ENCODE results near the gene NDRG3. TPM values are rescaled to one million over a fixed set of nuclear protein-coding genes. Genes with fewer than 3 reads are reported as not detected.
A peak's percentile ranks its signal among the peaks of the same experiment; 100 is the strongest.

NDRG3 gene
- total and polyA plus RNA-seq, 2 experiments from 2014 or later, result 31.1 to 43.4 TPM

DNA sequence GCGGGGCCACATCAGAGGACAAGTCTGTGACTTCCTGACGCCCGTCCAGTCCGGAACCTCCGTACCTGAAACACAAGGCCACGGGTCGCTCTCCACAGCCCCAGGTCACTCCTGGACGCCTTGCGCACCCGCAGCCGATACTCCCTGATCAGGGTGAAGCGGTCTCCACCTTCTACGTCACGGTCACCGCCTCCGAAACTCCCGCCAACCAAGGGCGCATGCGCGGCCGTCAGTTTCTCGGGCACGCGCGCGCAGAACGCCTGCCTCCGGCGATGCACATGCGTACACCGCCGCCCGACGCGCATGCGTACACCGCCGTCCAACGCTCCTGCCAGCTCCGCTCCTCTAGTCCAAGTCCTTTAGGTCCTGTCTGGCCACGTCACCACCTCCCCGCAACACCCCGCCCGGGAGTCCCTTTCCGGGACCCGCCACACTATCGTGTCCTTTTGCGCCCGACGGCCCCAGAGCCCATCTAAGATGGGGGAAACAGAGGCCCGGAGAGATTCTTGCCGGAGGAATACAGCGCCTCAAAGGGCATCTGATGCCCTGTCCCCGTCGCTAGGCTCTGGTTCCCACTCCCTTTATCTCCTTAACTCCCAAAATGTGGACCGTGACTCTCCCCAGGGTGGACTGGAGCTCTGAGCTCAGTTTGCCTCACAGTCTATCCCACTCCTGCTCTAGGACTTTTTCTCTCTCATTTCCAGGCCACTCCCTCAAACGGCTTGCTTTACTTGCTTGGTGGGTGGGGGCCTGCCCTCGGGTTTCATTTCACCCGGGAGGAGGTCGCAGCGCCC lies 27.9 kb upstream of the NDRG3 start, which contains the start of gene DSN1:
Gene DSN1, minus strand, starts transcription at position 167 of the 794 bp plus-strand sequence. CDS start 2,305 bp downstream, outside the sequence.
- Histone ChIP-seq H3K4me3 (peak within 1 kb of the TSS; percentile 64), H3K27ac (peak within 1 kb of the TSS; percentile 84), H3K4me1 (ENCODE audit: low read depth) (no peaks in the 10 kb centered on the region), H3K27me3 (no peaks in the 10 kb centered on the region), H3K36me3 (no peaks in the 10 kb centered on the region), H3K9me3 (ENCODE audit: low read depth) (no peaks in the 10 kb centered on the region)
- TF ChIP-seq, protein P1, sequence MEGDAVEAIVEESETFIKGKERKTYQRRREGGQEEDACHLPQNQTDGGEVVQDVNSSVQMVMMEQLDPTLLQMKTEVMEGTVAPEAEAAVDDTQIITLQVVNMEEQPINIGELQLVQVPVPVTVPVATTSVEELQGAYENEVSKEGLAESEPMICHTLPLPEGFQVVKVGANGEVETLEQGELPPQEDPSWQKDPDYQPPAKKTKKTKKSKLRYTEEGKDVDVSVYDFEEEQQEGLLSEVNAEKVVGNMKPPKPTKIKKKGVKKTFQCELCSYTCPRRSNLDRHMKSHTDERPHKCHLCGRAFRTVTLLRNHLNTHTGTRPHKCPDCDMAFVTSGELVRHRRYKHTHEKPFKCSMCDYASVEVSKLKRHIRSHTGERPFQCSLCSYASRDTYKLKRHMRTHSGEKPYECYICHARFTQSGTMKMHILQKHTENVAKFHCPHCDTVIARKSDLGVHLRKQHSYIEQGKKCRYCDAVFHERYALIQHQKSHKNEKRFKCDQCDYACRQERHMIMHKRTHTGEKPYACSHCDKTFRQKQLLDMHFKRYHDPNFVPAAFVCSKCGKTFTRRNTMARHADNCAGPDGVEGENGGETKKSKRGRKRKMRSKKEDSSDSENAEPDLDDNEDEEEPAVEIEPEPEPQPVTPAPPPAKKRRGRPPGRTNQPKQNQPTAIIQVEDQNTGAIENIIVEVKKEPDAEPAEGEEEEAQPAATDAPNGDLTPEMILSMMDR (IDR thresholded peaks at IDR 0.05; ENCODE audit: low read depth, low read length), result no peak
- DNase-seq (ENCODE audit: low read depth in 1 of 2, low spot score in 1 of 2), result peak; percentile 98

DNA sequence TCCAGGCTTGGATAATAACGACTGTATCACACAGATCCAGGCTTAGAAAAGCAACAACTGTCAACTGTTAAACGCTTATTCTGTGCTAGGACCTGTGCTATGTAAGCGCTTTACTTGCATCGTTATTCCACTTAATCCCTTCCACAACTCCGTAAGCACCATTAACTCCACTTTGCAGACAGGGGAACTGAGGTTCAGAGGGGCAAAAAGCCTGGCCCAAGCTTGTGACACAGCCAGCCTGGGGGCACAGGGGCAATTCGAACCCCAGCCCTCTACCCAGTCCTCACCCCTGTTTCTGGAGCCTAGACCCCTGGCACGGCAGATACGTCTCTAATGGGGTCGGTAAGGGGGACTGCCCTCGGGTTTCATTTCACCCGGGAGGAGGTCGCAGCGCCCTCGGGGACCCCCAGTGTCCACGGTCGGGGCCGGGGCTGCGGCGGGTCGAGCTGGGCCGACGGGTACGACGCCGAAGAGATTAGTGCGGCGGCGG lies 27.3 kb upstream of the NDRG3 start:
- peak in 1 of 2 donors; percentile 6 for DNase-seq (ENCODE audit: low read depth in 1 of 2, low spot score in 1 of 2)
- peak overlapping the region; percentile 2 for H3K27ac ChIP-seq

DNA sequence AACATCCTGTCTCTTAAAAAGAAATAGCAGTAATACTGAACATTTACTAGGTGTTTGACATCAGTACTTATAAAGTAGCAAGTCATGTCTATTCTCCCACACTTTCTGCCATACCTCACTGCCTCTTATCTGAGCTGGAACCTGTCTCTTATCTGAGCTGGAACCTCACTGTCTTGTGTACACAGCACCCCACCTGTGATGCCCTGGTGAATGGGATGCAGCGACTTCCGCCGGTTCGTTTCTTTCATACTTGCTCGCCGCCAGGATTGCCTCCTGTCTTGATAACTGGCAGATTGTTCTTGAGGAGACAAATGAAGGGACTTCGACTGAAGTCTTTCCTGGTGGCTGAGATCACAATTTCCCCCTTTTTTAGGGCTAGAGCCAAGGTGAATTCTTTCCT lies 24.8 kb upstream of the NDRG3 start:
- Histone ChIP-seq H3K4me1 (ENCODE audit: low read depth) (no peaks in the 10 kb centered on the region), H3K9me3 (ENCODE audit: low read depth) (no peaks in the 10 kb centered on the region), H3K27ac (no peak overlapping the region), H3K4me3 (no peak overlapping the region), H3K27me3 (no peaks in the 10 kb centered on the region), H3K36me3 (no peaks in the 10 kb centered on the region)
- TF ChIP-seq, protein P1 (IDR thresholded peaks at IDR 0.05; ENCODE audit: low read depth, low read length), result no peak
- DNase-seq (ENCODE audit: low read depth in 1 of 2, low spot score in 1 of 2), result no peak

More for the DNA sequence above, 27.3 kb upstream of the NDRG3 start:
- Histone ChIP-seq H3K27me3 (no peaks in the 10 kb centered on the region), H3K9me3 (ENCODE audit: low read depth) (no peaks in the 10 kb centered on the region), H3K36me3 (no peaks in the 10 kb centered on the region), H3K4me1 (ENCODE audit: low read depth) (no peaks in the 10 kb centered on the region), H3K4me3 (peak overlapping the region; percentile 64)
- TF ChIP-seq, protein P1 (IDR thresholded peaks at IDR 0.05; ENCODE audit: low read depth, low read length), result no peak

DNA sequence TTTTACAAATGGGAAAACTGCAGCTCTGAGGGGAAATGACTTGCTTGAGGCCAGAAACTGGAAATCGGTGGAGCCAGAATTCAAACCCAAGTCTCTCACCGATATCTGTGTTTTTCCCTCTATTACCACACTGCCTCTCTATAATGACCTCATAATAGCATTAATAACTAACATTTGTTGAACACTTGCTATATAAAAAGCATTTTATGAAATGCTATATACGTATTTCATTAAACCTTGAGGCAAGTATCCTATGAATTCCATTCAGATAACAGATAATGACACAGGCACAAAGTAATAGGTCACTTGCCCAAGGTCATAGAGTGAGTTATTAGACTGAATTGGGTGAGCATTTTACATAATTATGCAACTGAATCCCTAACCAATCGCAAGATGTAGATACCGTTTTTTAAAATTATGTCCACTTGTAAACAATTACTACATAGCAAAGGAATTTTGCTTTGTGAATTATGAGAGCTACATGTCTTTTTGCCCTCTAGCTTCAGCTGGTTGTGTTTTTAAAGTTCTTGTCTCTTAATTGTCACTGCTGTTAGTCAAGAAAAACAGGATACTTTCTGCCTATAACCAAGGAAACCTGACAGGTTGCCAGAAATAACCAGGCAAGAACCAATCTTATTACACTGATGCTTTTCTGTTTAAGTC lies 23.0 kb upstream of the NDRG3 start:
- H3K27ac ChIP-seq, result no peak overlapping the region
- no peak for DNase-seq (ENCODE audit: low read depth in 1 of 2, low spot score in 1 of 2)
- H3K4me3 ChIP-seq, result no peak overlapping the region
- TF ChIP-seq, protein P1 (IDR thresholded peaks at IDR 0.05; ENCODE audit: low read depth, low read length), result no peak
- H3K4me1 ChIP-seq (ENCODE audit: low read depth), result no peaks in the 10 kb centered on the region
- H3K36me3 ChIP-seq, result no peaks in the 10 kb centered on the region
- no peaks in the 10 kb centered on the region for H3K27me3 ChIP-seq
- no peaks in the 10 kb centered on the region for H3K9me3 ChIP-seq (ENCODE audit: low read depth)

DNA sequence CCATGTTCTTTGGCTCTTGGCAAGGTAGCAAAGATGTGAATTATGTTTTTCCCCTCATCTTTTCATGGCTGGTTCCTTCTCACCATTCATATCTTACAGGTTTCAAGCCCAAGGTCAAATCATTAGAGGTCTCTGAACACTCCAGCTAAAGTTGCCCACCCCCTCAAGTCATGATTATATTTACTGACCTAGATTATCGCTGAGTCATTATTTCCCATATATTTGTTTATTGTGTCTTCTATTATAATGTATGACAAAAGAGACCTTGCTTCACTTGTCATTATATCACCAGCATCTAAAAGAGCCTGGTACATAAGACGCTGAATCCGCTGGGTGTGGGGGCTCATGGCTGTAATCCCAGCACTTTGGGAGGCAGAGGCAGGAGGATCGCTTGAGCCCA lies 15.2 kb upstream of the NDRG3 start:
- Histone ChIP-seq H3K9me3 (ENCODE audit: low read depth) (no peaks in the 10 kb centered on the region), H3K27me3 (no peaks in the 10 kb centered on the region), H3K36me3 (peaks cover 9% of the 10 kb centered on the region), H3K4me1 (ENCODE audit: low read depth) (no peaks in the 10 kb centered on the region), H3K27ac (no peak overlapping the region), H3K4me3 (no peak overlapping the region)
- TF ChIP-seq, protein P1 (IDR thresholded peaks at IDR 0.05; ENCODE audit: low read depth, low read length), result no peak
- DNase-seq (ENCODE audit: low read depth in 1 of 2, low spot score in 1 of 2), result no peak

Data from cardiac muscle cell (in vitro differentiated cells and primary cell).